Hindlimb muscle (tissue), 1 donor: Measurements from ENCODE around the gene CMIP. TPM values are rescaled to one million over a fixed set of nuclear protein-coding genes. Genes with fewer than 3 reads are reported as not detected.

Experiments
- DNase-seq: peaks from one replicate; pipeline ENCODE4 v3.0.0-alpha.2; 2013
- polyA plus RNA-seq: library from polyadenylated mRNA; unstranded; fragments of 120-200 nt; gene quantifications from one replicate; pipeline ENCODE4 v1.2.1, GENCODE V29; 2013; ENCODE audit not compliant: insufficient read length

The CMIP gene
- polyA plus RNA-seq, 1 donor, result 18.0 TPM

GRCh38 chr16:81480606-81481206, 36.1 kb downstream of the CMIP start:
- DNase-seq, result no peak

- no peak for DNase-seq
These were observed 36.7 kb downstream of the CMIP start for GRCh38 chr16:81481207-81481821.

DNA sequence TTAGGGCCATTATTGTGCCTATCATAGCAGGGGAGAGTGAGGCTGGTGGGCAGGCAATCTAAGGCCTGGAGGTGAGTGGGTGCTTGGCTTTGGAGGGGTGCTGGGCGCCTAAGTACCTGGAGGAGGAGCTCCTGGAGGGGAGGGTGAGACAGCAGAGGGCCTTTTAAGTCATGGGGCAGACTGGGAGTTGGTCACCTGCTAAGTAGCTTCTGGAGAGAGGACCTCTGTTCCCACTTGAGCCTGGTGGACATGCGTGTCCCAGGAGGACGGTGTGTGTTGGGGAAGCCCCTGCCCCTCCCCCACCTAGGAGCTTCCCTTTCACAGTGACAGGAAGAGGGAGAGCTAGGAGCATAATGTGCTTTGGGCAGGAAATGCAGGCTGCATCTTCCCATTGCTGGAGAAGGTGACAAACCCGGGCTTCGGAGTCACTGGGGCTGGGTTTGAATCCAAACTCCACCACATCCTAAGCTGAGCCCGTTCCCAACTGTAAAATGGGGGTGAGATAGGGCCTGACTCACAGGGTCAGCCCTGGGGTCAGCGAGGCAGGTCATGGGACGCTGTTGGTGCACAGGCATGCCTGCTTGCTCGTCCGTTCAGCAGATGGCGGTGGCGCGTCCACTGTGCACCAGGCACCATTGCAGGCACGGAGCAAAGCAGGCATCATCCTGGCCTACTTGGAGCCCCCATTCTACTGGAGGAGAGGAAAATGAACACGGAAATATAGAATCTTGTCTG, 37.9 kb downstream of the CMIP start:
- no peak for DNase-seq

GRCh38 chr16:81483064-81483969, 38.7 kb downstream of the CMIP start:
- no peak for DNase-seq

- no peak for DNase-seq
These were observed 39.5 kb downstream of the CMIP start for GRCh38 chr16:81483970-81484595.

DNA sequence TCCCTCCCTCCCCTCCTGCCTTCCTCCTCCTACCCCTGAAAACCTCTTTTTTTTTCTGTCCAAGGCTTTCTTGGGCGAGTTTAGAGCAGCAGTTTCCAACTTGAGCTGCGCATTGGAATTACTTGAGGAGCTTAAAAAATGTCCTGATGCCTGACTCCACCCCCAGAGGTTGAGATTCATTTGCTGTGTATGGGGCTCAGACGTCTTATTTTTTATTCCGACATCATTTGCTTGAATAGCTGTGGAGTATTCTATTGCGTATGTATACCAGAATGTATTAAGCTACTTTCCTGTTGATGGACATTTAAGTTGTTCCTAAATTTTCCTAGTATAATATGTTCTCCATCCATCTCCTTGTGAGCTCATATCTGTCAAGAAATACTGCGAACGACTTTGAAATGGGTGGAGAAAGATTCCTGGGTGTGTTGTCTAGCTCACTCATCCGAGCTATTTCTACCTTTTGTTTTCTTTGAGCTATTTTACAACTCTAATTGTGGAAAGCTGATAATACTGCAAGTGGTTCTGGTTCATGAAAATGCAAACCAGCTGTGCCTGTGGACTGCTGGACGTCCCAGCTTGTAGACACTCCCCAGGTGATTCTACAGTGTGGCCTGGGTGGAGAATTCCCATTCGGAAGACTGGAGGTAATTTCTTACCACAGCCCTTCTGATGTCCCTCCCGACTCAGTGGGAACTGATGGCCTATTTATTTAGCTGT, 40.5 kb downstream of the CMIP start:
- DNase-seq, result no peak

DNA sequence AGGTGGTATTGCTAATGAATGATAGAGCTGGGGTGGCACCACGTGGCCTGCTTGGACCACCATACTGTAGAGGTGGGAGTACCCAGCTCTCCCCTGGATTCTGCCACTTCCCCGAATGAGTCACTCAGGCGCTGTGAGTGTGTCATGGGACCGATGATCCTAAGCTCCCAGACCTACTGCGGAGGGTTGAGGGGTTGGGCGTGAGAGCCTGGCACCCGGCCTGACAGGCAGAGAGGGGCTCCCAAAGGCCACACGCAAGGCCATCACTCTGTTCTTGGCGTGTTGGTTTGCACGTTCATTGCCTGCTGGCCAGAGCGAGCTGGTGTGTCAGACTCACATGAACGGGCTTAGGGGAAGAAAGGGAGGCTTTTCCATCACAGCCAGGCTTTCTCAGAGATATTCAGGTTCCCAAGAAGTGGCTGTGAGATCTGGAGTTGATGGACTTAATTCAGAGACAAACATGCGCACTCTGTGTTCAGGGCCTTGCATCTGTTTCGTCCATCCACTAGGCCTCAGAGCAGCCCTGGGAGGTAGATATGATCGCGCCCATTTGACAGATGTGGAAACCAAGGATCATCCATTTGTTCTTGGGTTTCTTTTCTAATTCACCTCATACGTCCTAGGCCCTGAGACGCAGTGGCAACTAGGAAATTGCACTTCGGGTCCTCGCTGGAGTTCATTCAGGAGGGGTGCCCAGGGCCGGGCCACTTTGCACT, 41.4 kb downstream of the CMIP start:
- no peak for DNase-seq

- peak; percentile 46 for DNase-seq
These were observed 42.0 kb downstream of the CMIP start for GRCh38 chr16:81486540-81487061.

- DNase-seq, result no peak
These were observed 42.7 kb downstream of the CMIP start for GRCh38 chr16:81487301-81487720.

GRCh38 chr16:81488687-81489411, 44.2 kb downstream of the CMIP start:
- DNase-seq, result no peak

- no peak for DNase-seq
These were observed 45.1 kb downstream of the CMIP start for GRCh38 chr16:81489547-81490267.

DNA sequence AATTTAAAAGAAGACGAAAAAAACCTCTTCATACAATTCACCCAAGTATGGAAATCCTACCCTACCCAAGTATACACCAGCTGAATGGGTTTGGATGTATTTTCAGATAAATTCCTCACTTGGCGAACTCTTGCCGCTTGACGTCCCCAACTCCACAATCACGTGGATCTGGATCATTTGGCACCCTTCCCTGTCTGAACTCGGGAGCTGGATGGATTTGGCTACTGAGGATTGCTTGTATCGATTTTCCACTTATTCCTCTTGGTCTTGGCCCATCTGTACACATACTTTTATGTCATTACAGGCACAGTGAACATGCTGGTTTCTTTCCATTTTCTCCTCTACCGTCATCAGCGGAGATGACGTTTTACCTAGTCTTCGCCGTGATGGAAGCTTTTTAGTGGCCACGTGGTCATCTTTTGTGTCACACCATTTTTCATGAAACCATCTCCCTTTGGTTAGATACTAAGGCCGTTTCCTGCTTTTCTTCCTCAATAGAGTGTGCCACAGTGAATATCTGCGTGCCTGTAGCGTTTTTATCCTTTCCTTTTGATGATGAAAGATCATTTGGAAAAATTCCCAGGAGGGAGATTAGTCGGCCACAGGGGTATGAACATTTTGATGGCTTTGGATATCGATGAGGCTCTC, 47.1 kb downstream of the CMIP start:
- DNase-seq, result peak; percentile 83

GRCh38 chr16:81492311-81492761, 47.7 kb downstream of the CMIP start:
- DNase-seq, result no peak

- DNase-seq, result no peak
These were observed 48.6 kb downstream of the CMIP start for GRCh38 chr16:81492965-81493754.

GRCh38 chr16:81493755-81494433, 49.3 kb downstream of the CMIP start:
- no peak for DNase-seq

- DNase-seq, result no peak
These were observed 49.8 kb downstream of the CMIP start for GRCh38 chr16:81494434-81494806.

- no peak for DNase-seq
These were observed 50.3 kb downstream of the CMIP start for GRCh38 chr16:81494888-81495287.
